GM23338 (cell line): ENCODE measurements around the gene SGK1. TPM values are rescaled to one million over a fixed set of nuclear protein-coding genes. Genes with fewer than 3 reads are reported as not detected.
A peak's percentile ranks its signal among the peaks of the same experiment; 100 is the strongest.
"Not testable (repeated sequence)": the region's sequence is repeated elsewhere in the genome, so short reads cannot be mapped to it uniquely, and the experiment has no call there.

ENCODE experiments used
- ATAC-seq: fragments of 200-7000 bp; cut with Tn5 transposase; 3 replicates; pipeline ENCODE4 v1.9.1; 2020
- DNase-seq: peaks from one replicate; pipeline ENCODE4 v3.0.0-alpha.2; 2015; ENCODE audit warnings: low spot score
- H2AFZ ChIP-seq: fragments of 200-600 bp; sonication (generic); 2 replicates; pipeline ENCODE4 v1.8.0; 2016; ENCODE audit warnings: antibody characterized with exemption, mild to moderate bottlenecking, moderate library complexity
- H3F3A ChIP-seq: fragments of 200-600 bp; sonication (generic); replicated peaks from 2 replicates; pipeline ENCODE4 v1.8.0; 2017; ENCODE audit warnings: antibody characterized with exemption, mixed run types, low read depth
- H3K27ac ChIP-seq: fragments of 200-600 bp; sonication (generic); 2 replicates; pipeline ENCODE4 v1.6.1; 2016; ENCODE audit warnings: low read depth
- H3K27me3 ChIP-seq: fragments of 200-600 bp; sonication (generic); 2 replicates; pipeline ENCODE4 v1.8.0; 2016; ENCODE audit warnings: mild to moderate bottlenecking, mixed run types, moderate library complexity; ENCODE audit not compliant: insufficient read depth
- H3K36me3 ChIP-seq: fragments of 200-600 bp; sonication (generic); 2 replicates; pipeline ENCODE4 v1.8.0; 2016; ENCODE audit warnings: mild to moderate bottlenecking; ENCODE audit not compliant: insufficient read depth
- H3K4me1 ChIP-seq: fragments of 200-600 bp; sonication (generic); 2 replicates; pipeline ENCODE4 v1.8.0; 2016; ENCODE audit warnings: mild to moderate bottlenecking, moderate library complexity; ENCODE audit not compliant: insufficient read depth
- H3K4me2 ChIP-seq: fragments of 200-600 bp; sonication (generic); 2 replicates; pipeline ENCODE4 v1.7.1; 2017; ENCODE audit warnings: mixed run types
- H3K4me3 ChIP-seq: fragments of 200-600 bp; sonication (generic); 2 replicates; pipeline ENCODE4 v1.6.1; 2016; ENCODE audit warnings: mixed run types
- H3K79me2 ChIP-seq: fragments of 200-600 bp; sonication (generic); replicated peaks from 2 replicates; pipeline ENCODE4 v1.8.0; 2017; ENCODE audit warnings: mild to moderate bottlenecking; ENCODE audit not compliant: insufficient read depth
- H3K9me2 ChIP-seq: fragments of 200-600 bp; sonication (generic); 2 replicates; pipeline ENCODE4 v1.8.0; 2017; ENCODE audit not compliant: insufficient read depth
- H4K20me1 ChIP-seq: fragments of 200-600 bp; sonication (generic); replicated peaks from 2 replicates; pipeline ENCODE4 v1.8.0; 2017; ENCODE audit warnings: mild to moderate bottlenecking; ENCODE audit not compliant: insufficient read depth
- H3K27ac Mint-ChIP-seq: 2 replicates; pipeline ENCODE4 v1.8.0; 2020; ENCODE audit warnings: inconsistent platforms, mild to moderate bottlenecking, moderate library complexity, mixed read lengths
- H3K27me3 Mint-ChIP-seq: 3 replicates; pipeline ENCODE4 v1.8.0; 2022; ENCODE audit warnings: low read depth, mild to moderate bottlenecking, moderate library complexity, mixed read lengths, inconsistent platforms; ENCODE audit not compliant: insufficient read depth, poor library complexity
- H3K36me3 Mint-ChIP-seq: 3 replicates; pipeline ENCODE4 v1.8.0; 2021; ENCODE audit warnings: low read depth, mild to moderate bottlenecking, inconsistent platforms, moderate library complexity, mixed read lengths
- H3K4me1 Mint-ChIP-seq: 3 replicates; pipeline ENCODE4 v1.8.0; 2020; ENCODE audit warnings: mild to moderate bottlenecking, inconsistent platforms, mixed read lengths
- H3K4me3 Mint-ChIP-seq: 3 replicates; pipeline ENCODE4 v1.8.0; 2021; ENCODE audit warnings: moderate library complexity, mild to moderate bottlenecking, inconsistent platforms, mixed read lengths
- H3K9me3 Mint-ChIP-seq: 3 replicates; pipeline ENCODE4 v1.8.0; 2020; ENCODE audit warnings: moderate library complexity, mild to moderate bottlenecking, inconsistent platforms, mixed read lengths
- CREB1 ChIP-seq: fragments of 250-450 bp; sonication (Bioruptor Pico); IDR thresholded peaks from 2 replicates; pipeline ENCODE4 v1.5.0; 2020; ENCODE audit warnings: low read depth, mild to moderate bottlenecking, moderate library complexity
- CTCF ChIP-seq, 2 experiments: fragments of 200-600 bp in 1 of 2; sonication (generic) in 1 of 2; conservative IDR thresholded peaks; 2 replicates each; pipeline versions ENCODE4 v1.5.1 to v1.6.1; 2016 to 2017; ENCODE audit warnings: antibody characterized with exemption in 2 of 2, low read depth in 2 of 2, mild to moderate bottlenecking in 2 of 2, moderate library complexity in 1 of 2
- EZH2 ChIP-seq: fragments of 200-600 bp; sonication (generic); IDR thresholded peaks from one replicate; pipeline ENCODE4 v1.8.0; 2017; ENCODE audit warnings: antibody characterized with exemption, mild to moderate bottlenecking, low read depth; ENCODE audit not compliant: unreplicated experiment
- EZH2phosphoT487 ChIP-seq: fragments of 200-600 bp; sonication (generic); IDR thresholded peaks from one replicate; pipeline ENCODE4 v1.8.1; 2018; ENCODE audit warnings: antibody characterized with exemption; ENCODE audit not compliant: unreplicated experiment
- JUNB ChIP-seq: IDR thresholded peaks from one replicate; pipeline ENCODE4 v1.6.1; 2016; ENCODE audit warnings: antibody characterized with exemption; ENCODE audit not compliant: unreplicated experiment
- NANOG ChIP-seq: IDR thresholded peaks from 2 replicates; pipeline ENCODE4 v1.6.1; 2016; ENCODE audit warnings: antibody characterized with exemption, borderline replicate concordance
- POLR2AphosphoS5 ChIP-seq: IDR thresholded peaks from 2 replicates; pipeline ENCODE4 v1.6.1; 2016; ENCODE audit warnings: antibody characterized with exemption, low read depth
- REST ChIP-seq: IDR thresholded peaks from one replicate; pipeline ENCODE4 v1.6.1; 2018; ENCODE audit warnings: antibody characterized with exemption; ENCODE audit not compliant: unreplicated experiment
- ZNF114 ChIP-seq: fragments of 250-450 bp; sonication (Bioruptor Pico); IDR thresholded peaks from 2 replicates; pipeline ENCODE4 v1.5.0; 2020; ENCODE audit warnings: mild to moderate bottlenecking, moderate library complexity
- ZNF331 ChIP-seq: fragments of 250-450 bp; sonication (Bioruptor Pico); IDR thresholded peaks from 2 replicates; pipeline ENCODE4 v1.5.0; 2020; ENCODE audit warnings: low read depth, mild to moderate bottlenecking, moderate library complexity
- polyA plus RNA-seq: library from polyadenylated mRNA; unstranded; fragments of >200 nt; fragmentation: Nextera tagmentation; extraction: Ambion mirVana; gene quantifications from 2 replicates; pipeline ENCODE4 v1.2.1, GENCODE V29; 2016
- total RNA-seq: library from RNA; depleted of rRNA; stranded (reverse); fragments of >200 nt; shearing (Covaris generic); gene quantifications from 2 replicates; pipeline ENCODE4 v1.2.3, GENCODE V29; 2014

SGK1 gene
- total and polyA plus RNA-seq, 2 experiments from 2014 or later, result 16.3 to 37.2 TPM

GRCh38 chr6:134278000-134278399 is 39.9 kb downstream of the SGK1 start (continued):
- TF ChIP-seq REST, result no peak
- no peak for TF ChIP-seq POLR2AphosphoS5
- no peak for TF ChIP-seq ZNF331 (CRISPR knock-in tag)
- TF ChIP-seq JUNB, result no peak

GRCh38 chr6:134276891-134277377 is 41.0 kb downstream of the SGK1 start:
- not testable (repeated sequence) for H3F3A ChIP-seq, H3K79me2 ChIP-seq, H3K27me3 Mint-ChIP-seq, H3K4me1 ChIP-seq, H3K36me3 Mint-ChIP-seq, DNase-seq, H3K9me3 Mint-ChIP-seq, H3K36me3 ChIP-seq, H3K4me1 Mint-ChIP-seq, H3K4me2 ChIP-seq, H4K20me1 ChIP-seq, ATAC-seq, H3K27ac ChIP-seq, H3K27me3 ChIP-seq, H3K4me3 Mint-ChIP-seq, H3K9me2 ChIP-seq, H3K4me3 ChIP-seq
- peak overlapping the region; percentile 61; the same call in 1 of the 2 replicates for H2AFZ ChIP-seq
- 0 out of 2 replicates have a peak overlapping the region, but pooled peaks have one; percentile 56 for H3K27ac Mint-ChIP-seq

GRCh38 chr6:134272374-134272773 is 45.5 kb downstream of the SGK1 start:
- no peaks in the 10 kb centered on the region; the same call in 1 of the 2 replicates for H3K9me2 ChIP-seq
- H3K27ac ChIP-seq, result no peak overlapping the region
- H3K36me3 ChIP-seq, result no peaks in the 10 kb centered on the region
- H3K27me3 ChIP-seq, result no peaks in the 10 kb centered on the region
- Mint-ChIP-seq H3K9me3 (peaks cover 3% of the 10 kb centered on the region; the same call in 1 of the 3 replicates), H3K27me3 (peaks cover 2% of the 10 kb centered on the region), H3K4me3 (no peak overlapping the region), H3K4me1 (peaks cover 7% of the 10 kb centered on the region), H3K36me3 (no peaks in the 10 kb centered on the region), H3K27ac (peak overlapping the region; percentile 3; the same call in 1 of the 2 replicates)
- H3K79me2 ChIP-seq, result no peaks in the 10 kb centered on the region
- H4K20me1 ChIP-seq, result no peaks in the 10 kb centered on the region
- no peak overlapping the region for H3K4me3 ChIP-seq
- DNase-seq, result no peak
- no peak for ATAC-seq
- no peaks in the 10 kb centered on the region for H3F3A ChIP-seq
- H3K4me2 ChIP-seq, result no peak overlapping the region
- peaks cover 5% of the 10 kb centered on the region; the same call in 1 of the 2 replicates for H3K4me1 ChIP-seq
- H2AFZ ChIP-seq, result no peak overlapping the region
- no peak for TF ChIP-seq NANOG
- TF ChIP-seq JUNB, result no peak
- TF ChIP-seq EZH2, result no peak
- TF ChIP-seq CREB1 (CRISPR knock-in tag), result no peak
- TF ChIP-seq EZH2phosphoT487, result no peak
- no peak for TF ChIP-seq ZNF114
- no peak for TF ChIP-seq CTCF (conservative IDR thresholded peaks at IDR 0.05; ENCODE audit: low read depth in 2 of 2)
- no peak for TF ChIP-seq ZNF331 (CRISPR knock-in tag)
